Activated CD8-positive, alpha-beta memory T cell treated with anti-CD3 and anti-CD28 coated beads, Interleukin-2, amount 50 U/mL, for 24 hours (primary cell): ENCODE measurements around the gene NUDCD2.

Experiments
- DNase-seq: peaks from one replicate; pipeline ENCODE4 v3.0.0-alpha.2; 2020; ENCODE audit errors: extremely low read depth

The NUDCD2 gene, protein sequence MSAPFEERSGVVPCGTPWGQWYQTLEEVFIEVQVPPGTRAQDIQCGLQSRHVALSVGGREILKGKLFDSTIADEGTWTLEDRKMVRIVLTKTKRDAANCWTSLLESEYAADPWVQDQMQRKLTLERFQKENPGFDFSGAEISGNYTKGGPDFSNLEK

DNA sequence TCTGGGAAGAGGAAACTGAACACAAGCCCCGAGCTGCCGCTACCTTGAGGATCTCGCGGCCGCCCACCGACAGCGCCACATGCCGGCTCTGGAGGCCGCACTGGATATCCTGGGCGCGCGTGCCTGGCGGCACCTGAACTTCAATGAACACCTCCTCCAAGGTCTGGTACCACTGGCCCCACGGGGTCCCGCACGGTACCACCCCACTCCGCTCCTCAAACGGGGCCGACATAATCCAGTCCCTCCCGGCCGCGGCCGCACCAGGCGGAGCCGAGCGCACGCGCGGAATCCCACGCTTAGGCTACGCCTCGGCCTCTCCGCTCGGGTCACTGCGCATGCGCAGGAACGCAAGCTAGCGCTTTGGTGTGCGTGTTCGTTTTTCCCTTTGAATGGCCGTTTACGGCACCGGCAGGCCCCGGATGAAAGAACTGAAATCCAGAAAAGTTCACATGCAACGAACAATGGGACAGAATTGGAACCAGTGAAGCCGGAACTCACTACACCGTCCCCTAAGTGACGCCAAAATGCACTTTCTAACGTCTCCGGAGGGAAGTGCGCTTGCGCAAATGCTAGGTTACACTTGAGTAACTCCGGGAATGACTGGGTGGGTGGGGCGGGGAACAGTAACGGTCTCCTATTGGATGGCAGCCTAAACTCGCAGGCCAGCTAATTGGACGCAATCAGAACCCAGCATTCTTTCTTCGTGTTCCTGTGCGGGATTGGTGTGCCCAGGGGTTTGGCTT is at the start of gene NUDCD2:
TSS of gene NUDCD2 (minus strand) at position 284 of the 743 bp plus-strand sequence. CDS start at position 232, 52 bp downstream.
- peak; percentile 89 for DNase-seq

DNA sequence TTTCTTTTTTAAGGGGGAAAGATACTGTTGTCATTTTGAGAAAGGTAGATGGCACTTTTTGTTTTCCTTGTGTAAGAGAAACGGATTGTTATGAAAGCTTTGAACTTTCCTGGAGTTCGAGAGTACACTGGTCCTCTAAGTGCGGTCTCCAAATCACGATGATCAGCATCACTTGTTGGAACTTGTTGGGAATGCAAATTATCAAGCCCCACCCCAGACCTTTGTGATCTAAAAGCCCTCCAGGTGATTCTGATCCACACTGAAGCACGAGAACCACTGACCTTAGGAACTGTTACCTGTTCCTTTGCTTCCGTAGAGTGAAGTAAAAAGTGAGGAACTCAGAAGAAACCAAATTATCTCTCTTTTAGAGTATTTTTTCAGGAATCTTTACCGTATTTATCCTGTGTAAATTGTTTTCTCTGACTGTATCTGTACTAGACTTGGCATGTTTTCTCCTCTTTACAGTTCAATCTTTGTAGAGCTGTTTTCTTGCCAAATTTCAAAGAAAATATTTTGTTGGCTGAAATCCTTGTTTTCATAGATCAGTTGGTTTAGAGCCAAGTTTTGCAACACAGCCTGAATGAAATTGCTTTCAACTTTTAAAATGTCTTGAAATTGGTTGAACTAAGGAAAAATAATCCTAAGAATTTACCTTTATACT is 49.5 kb upstream of the NUDCD2 start:
- no peak for DNase-seq

DNA sequence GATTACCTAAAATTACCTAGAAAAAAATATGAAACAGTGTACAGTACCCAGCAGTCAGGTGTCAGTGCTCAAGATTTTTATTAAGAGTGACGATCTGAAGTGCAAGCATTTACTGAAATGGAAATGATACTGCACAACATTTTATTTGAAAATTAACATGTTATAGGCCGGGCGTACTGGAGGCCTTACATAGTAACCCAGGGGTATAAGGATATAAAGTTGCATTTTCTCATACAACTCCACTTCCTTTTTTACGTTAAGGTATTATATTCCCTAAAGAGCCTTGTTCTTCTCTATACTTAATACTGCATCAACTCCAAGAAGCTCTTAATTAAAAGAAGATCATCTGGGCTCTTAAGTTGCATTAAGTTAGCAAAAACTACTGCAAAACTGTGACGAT is 48.9 kb upstream of the NUDCD2 start:
- DNase-seq, result no peak

DNA sequence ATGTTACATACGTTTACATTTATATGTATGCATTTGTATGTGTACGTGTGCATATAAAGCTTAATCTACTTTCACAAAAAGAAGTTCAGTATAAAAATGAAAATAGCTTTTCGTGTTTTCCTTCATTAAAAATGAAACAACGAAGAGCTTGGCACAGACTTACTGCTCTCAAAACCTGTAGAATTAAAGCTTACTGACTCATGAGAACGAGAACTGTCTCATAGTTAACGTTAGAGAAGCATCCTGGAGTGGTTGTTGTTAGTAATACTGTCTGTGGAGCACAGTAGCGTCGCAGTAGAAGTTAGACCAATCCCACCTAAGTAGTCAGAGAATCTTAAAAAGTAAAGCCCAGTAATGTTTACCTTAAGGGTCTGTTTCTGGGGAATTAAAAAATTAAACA is 46.8 kb upstream of the NUDCD2 start:
- DNase-seq, result no peak

DNA sequence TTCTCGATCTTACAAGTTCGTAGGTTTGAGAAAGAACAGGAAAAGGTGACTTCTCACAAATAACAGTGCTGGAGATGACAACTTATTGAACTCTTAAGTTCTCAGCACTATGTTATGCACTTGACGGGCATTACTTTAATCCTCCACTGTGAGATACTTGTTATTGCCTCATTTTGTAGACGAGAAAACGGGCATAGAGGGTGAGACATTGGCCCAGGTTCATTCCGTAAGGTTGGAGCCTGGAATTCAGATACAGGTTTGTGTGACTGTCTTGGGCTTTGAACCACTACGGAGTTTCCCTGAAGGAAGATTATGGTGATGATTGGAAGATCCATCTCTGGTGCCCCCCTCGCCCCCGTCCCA is 46.2 kb upstream of the NUDCD2 start:
- DNase-seq, result no peak

DNA sequence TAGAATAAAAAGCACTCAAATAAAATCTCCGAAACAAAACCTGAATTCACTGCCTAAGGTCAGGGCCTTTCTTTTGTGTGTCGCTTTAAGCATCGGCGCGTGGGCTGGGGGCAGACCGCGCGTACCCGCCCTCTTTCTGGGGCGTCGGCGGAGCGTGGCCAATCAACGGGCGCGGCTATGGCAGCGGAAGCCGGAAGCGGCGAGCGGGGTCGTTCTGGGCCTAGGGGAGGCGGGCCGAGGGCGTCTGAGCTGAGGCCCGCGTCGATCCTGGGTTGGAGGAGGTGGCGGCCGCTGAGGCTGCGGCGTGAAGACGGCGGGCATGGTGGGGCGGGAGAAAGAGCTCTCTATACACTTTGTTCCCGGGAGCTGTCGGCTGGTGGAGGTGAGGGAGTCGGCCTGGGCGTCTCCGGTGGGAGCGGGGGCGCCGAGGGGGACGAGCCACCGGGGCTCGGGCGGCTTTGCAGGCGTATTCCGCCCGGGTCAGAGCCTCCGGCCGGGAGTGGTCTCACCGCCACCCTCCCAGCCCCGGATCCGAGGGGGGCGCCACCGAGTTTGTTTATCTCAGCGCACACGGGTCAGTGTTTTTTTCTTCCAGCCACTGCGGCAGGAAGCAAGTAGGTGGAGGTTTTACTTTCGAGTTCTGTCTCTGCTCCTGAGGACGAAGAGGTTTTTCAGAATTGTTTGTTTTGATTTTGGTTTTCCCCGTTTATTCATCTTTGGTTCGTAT is 45.6 kb upstream of the NUDCD2 start, which contains the start of gene MAT2B:
TSS of gene MAT2B (plus strand) at position 252 of the 727 bp plus-strand sequence. CDS start at position 320, 68 bp downstream.
- DNase-seq, result peak; percentile 87

DNA sequence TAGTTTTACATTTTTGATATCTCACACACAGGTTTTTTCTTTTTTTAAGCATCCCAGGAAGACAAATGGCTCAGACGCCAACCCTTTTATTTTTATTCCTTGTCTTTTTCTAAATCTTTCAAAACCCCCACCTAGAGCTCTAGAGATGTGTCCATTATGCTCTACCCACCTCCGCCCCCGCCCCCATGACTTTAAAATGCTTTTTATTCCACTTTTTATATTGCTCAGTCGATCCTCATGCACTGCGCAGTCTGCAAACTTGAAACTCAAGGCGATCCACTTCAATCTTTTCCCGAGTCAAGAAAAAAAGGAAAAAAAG is 45.1 kb upstream of the NUDCD2 start:
- no peak for DNase-seq

DNA sequence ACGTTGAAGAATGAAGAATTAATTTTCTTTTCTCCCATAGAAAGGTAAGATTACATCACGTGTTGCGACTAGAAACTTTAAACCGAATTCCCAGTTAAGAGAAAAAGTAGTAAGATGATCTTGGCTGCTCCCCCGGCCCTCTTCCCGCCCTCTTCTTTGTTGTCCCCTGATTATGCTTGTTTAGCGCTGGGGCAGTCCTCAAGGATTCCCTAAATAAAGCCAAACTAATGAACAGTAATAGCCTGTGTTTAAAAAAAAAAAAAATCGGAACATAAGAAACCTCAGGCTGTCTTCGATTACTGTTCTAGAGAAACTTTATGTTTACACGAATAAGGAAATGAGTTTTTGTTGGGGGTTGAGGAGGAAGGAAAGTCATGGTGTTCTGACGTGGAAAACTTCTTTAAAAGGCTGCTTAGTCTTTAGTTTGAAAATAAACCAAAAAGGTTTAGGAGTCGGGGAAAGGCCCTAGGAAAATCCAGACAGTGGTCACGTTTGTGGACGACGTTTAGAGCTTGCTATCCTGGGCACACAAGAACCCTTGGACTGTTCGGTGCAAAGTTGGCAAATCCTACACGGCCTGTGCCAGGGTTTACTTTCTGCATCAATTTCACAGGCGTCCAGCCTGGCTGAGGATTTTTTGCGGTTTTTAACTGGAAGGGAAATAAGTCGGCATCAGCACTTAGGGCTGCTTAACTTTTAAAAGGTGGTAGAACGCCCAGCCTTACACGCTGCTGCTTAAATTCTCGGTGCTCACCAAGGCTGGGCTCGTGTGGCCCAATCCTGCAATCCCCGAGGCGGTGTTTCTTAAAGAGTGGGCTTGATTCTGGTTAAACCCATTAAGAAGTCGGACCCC is 44.4 kb upstream of the NUDCD2 start:
- peak; percentile 24 for DNase-seq

DNA sequence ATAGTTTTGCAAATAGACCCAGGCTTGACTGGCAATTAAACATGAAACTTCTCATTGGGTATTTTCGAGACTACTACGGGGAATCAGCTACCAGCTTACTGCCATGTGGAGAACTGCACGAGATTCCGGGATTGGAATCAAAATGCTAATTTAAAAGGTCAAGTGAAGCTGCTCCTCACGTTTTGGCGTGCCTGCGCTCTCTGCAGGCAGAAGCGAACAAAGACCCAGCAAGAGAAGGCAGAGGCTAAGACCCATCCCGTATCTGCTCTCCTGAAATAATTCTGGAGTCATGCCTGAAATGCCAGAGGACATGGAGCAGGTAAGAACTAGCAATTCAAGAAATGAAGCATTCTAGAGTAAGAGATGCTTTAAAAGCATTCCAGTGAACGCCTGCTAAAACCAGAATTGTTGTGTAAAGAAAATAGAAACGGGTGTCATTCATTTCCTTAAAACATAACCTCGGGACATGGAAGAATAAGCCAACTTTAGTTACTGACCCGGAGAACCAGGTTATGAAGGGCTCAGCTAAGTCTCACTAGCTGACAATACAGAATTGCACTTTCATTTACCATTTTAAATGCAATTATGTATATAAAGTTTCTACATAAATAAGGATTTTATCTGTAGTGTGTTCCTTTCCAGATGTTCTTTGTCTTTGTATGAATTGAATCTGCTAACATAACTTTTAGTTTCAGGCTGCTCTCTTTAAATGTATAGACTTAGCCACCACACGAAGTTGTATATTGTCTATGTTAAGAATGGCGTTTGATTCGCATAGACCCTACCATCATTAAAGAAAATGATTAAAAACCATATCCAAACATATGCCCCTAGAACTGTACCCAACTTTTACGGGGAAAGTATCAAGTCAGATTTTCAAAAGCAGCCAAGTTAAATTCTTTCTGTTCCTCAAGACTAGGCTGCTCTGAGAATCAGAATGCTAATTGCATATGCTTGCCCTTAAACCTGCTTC is 43.5 kb upstream of the NUDCD2 start:
- DNase-seq, result no peak

DNA sequence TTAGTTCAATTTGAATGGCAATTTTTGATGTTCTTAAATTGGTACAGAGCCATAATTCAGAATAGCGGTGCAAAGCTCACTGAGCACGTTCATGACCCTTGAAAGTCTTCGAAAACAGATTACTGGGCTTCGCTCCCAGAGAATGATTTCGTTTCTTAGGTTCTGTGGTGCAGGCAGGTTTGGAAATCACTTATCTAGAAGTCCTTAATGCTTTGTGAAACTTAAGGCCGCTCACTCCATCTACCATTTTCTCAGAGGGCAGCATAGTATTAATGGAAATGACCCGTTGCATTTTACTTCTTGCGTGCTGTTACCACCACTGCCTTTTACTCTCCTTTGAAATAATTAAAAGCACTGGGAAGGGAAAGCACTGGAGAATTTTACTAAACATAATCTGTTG is 42.6 kb upstream of the NUDCD2 start:
- no peak for DNase-seq

DNA sequence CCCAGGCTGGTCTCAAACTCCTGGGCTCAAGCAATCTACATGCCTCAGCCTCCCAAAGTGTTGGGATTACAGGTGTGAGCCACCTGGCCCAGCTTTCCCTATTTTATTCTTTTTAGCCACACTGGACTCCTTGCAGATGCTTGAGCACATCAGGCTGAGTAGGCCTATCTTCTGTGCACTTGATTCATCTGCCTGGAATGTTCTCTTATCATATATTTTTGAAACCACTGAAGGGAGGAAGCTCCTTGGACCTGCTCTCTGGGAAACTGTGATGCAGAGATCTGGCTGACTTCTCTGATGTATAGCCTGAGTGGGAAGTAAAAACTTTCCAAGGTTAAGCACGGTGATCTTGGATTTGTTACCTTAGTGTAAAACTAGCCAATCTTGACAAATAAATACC is 39.0 kb upstream of the NUDCD2 start:
- no peak for DNase-seq

DNA sequence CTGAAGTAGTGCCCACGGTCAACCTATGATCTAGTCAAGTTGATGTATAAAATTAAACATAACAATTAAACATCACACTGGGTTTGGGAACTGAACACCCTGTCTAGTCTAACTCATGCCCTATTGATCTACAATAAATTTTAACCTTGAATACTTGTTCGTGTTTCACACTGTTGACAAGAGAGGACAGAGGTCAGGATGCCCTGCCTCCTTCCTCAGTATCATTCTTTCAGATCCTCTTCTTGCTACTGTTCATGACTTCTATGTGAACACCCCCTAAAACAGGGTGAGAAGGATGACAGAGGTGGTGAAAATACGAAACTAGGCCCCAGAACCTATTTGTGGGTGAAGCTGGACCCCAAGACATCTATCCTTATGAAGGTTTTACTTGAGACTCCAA is 37.4 kb upstream of the NUDCD2 start:
- no peak for DNase-seq

DNA sequence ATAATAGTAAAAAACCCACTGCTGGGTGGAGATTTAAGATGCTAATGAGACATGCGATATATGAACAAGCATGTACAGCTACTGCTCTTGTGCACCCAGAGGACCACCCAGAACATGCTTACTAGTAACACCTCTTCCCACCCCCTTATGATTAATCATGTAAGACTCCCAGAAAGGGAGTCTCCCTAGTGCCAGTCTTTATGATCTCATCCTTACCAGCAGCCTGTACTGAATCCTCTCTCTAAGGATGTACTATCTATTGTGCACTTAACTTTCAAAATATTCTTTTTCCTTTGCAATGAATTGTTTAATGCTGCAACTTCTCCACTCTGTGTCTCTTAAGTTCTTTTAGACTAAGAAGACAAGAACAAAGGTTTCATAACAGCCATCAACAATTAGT is 36.4 kb upstream of the NUDCD2 start:
- DNase-seq, result no peak

DNA sequence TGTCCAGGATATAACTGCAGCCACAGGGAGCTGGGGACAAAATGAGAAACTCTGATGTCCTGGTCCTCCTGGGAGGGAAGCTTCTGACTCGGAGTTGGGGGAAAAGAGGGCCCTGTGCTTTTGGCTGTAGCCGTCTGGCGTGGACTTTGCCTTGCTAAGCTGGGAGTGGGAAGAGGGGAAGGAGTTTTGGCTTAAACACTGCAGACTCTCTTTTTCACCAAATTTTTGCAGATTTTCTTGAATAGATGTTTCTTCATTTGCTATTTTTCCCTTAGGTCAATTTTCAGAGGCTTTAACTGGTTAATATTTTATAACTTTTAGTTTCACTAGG is 29.8 kb upstream of the NUDCD2 start:
- DNase-seq, result no peak

DNA sequence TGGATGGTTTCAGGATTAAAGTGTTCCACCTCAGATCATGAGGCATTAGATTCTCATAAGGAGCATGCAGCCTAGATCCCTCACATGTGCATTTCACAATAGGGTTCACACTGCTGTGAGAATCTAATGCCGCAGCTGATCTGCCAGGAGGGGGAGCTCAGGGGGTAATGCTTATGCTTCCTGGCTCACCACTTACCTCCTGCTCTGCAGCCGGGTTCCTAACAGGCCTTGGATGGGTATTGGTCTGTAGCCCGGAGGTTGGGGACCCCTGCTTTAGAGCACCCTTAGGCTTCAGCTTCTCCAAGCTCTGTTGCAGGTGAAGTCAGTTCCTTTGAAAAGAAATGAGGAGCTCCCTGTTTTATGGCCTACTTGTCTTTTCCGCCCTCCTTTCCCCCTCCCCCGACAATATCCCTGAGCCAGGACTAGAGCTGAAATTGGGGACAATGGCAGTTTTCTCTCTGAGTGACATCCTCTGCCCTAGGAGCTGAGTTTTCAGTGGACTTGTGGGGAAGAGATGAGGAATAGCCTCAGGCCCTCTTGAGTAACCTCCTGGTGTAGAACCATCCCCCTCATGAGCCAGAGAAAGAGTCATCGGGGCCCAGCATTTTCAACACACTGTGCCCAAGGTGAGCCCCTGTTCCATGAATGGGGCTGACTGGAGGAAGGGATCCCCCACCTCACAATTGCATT is 29.3 kb upstream of the NUDCD2 start:
- no peak for DNase-seq

DNA sequence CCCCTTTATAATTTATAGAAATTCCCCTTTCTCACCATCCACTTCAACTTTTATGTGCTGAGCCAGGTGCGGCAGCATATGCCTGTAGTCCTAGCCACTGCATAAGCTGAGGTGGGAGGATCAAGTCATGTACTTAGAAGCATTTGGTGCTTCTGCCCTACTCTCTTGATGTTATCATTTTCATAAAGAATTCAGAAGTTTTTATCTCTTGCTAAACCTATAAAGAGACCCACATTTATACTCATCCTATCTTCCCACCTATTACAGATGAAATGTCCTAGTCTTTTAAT is 19.0 kb upstream of the NUDCD2 start:
- DNase-seq, result no peak

DNA sequence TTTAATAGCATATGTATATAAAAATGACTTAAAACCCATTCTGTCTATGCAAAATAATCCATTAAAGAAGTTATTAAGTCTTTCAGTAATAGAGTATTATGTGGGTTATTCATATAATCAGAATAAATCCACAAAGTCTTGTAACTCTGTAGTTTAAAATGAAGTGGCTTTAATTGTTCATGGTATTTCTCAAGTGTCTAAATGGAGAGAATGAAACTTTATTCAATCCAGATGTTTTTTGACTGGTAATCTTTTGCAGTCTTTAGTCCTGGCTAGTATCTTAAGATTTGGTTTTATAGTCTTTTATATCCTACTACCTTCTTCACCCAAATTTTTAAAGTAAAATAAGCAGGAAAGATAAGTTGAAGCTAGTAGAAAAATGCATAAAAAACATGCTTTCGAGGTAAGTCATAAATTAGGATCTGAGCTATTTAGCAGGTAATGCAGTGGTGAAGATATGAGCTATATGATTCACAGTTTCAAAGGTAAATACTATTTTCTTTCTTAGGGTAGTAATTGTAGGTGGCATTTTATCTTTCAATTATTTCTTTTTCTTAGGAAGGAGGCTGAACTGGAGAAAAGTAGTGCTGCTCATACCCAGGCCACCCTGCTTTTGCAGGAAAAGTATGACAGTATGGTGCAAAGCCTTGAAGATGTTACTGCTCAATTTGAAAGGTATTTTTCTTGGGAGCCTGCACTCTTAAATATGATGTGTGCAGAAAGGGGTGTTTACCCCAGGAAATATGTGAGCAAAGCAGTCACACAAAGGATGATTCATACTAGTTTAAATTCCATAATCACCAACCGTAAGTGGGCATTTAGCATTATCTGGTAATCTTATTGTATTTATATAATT is 18.5 kb upstream of the NUDCD2 start:
- no peak for DNase-seq

DNA sequence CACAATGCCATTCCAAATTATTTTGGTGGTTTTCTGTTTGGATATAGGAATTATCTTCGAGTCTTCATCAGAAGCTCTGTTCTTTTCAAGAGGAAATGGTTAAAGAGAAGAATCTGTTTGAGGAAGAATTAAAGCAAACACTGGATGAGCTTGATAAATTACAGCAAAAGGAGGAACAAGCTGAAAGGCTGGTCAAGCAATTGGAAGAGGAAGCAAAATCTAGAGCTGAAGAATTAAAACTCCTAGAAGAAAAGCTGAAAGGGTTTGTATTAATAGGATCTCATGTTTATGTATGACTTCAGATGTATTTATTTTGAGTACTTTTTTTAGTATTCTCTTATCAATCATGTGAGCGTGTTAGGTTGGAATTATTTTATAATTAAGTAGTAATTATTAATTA is 15.5 kb upstream of the NUDCD2 start:
- no peak for DNase-seq

DNA sequence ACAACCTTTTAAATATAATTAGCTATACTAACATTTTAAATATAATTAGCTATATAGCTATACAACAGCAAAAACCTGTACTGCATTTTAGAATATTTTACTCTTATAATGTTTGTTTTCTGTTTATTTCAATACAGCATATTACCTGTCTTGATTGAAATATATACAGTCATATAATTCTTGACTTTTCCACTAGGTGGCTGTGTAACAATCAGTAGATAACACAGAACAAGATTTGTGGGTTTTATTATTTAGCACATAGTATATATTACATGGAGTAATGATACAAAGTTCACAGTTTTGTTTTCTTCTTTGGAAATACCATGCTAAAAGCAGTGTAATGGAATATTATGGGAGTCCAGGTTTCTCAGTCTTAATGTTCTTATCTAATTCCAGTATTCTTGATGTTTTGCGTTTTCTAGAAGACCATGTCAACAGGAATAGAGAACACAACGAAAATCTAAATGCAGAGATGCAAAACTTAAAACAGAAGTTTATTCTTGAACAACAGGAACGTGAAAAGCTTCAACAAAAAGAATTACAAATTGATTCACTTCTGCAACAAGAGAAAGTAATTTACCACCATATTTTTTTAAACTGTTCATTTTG is 13.8 kb upstream of the NUDCD2 start:
- no peak for DNase-seq
